AG09309 (cell line): Measurements from ENCODE around the gene MED16.
"Not testable (repeated sequence)": the region's sequence is repeated elsewhere in the genome, so short reads cannot be mapped to it uniquely, and the experiment has no call there.

Experiments
- DNase-seq: peaks from one replicate; pipeline ENCODE4 v3.0.0-alpha.2; 2010; ENCODE audit warnings: low read depth
- H3K4me3 ChIP-seq: 2 replicates; pipeline ENCODE4 v1.5.1; 2011; ENCODE audit warnings: mild to moderate bottlenecking, low read depth, low read length, moderate library complexity; ENCODE audit not compliant: control insufficient read depth
- CTCF ChIP-seq: IDR thresholded peaks from 2 replicates; pipeline ENCODE4 v1.5.1; 2011; ENCODE audit warnings: mild to moderate bottlenecking, low read depth, low read length, inconsistent platforms; ENCODE audit not compliant: insufficient read depth, control insufficient read depth; ENCODE audit errors: missing control alignments

Gene MED16

GRCh38 chr19:855566-856120 lies 37.3 kb downstream of the MED16 start:
- H3K4me3 ChIP-seq = no peak overlapping the region
- no peak for DNase-seq
- no peak for TF ChIP-seq CTCF

GRCh38 chr19:855142-855541 lies 37.8 kb downstream of the MED16 start:
- no peak for DNase-seq
- TF ChIP-seq CTCF = no peak
- no peak overlapping the region for H3K4me3 ChIP-seq

- DNase-seq = no peak
- TF ChIP-seq CTCF = no peak
- no peak overlapping the region for H3K4me3 ChIP-seq
These were observed 38.4 kb downstream of the MED16 start for GRCh38 chr19:854549-854948.

GRCh38 chr19:853614-854220 lies 39.3 kb downstream of the MED16 start:
- H3K4me3 ChIP-seq = not testable (repeated sequence)

GRCh38 chr19:853014-853585 lies 39.9 kb downstream of the MED16 start:
- H3K4me3 ChIP-seq = no peak overlapping the region
- no peak for DNase-seq
- TF ChIP-seq CTCF = no peak

More at GRCh38 chr19:853614-854220, 39.3 kb downstream of the MED16 start:
- not testable (repeated sequence) for DNase-seq

- TF ChIP-seq CTCF = no peak
- H3K4me3 ChIP-seq = no peak within 1 kb of the TSS
- no peak for DNase-seq
These were observed 40.6 kb downstream of the MED16 start, which contains the start of gene ELANE for GRCh38 chr19:852136-853013. ELANE (plus strand) TSS chr19:852303; CDS start chr19:852329, 26 bp downstream.

- H3K4me3 ChIP-seq = no peak overlapping the region
- no peak for DNase-seq
- no peak for TF ChIP-seq CTCF
These were observed 42.0 kb downstream of the MED16 start for GRCh38 chr19:850979-851335.
